WTC11 (cell line): ENCODE results near the gene CDX2. TPM values are rescaled to one million over a fixed set of nuclear protein-coding genes. Genes with fewer than 3 reads are reported as not detected.

Experiments
- ATAC-seq: fragments of 200-7000 bp; cut with Tn5 transposase; 2 replicates; pipeline ENCODE4 v1.10.0; 2021; ENCODE audit warnings: mild to moderate bottlenecking, moderate library complexity
- Bru-seq: library from RNA; stranded (reverse); fragments of 400-500 nt; gene quantifications from one replicate; lab custom pipeline; 2021; lab: Mats Ljungman, UMichigan
- CTCF ChIA-PET: fragments of 300-600 bp; sonication (Branson Sonifier 250); formaldehyde crosslinking; loops from one replicate; lab custom pipeline; 2021; ENCODE audit warnings: antibody characterized with exemption; lab: Charles Lee
- POLR2A ChIA-PET: fragments of 350-600 bp; sonication (Branson Sonifier 250); formaldehyde crosslinking; loops from one replicate; lab custom pipeline; 2021; ENCODE audit warnings: antibody characterized with exemption; lab: Charles Lee
- DNase-seq: peaks from one replicate; pipeline ENCODE4 v3.0.0; 2021; ENCODE audit warnings: low spot score
- H3K27ac Mint-ChIP-seq: 2 replicates; pipeline ENCODE4 v1.8.0; 2021; ENCODE audit warnings: mixed read lengths
- H3K27me3 Mint-ChIP-seq: 2 replicates; pipeline ENCODE4 v1.8.0; 2021; ENCODE audit warnings: low read depth, mild to moderate bottlenecking, moderate library complexity, mixed read lengths
- H3K36me3 Mint-ChIP-seq: 2 replicates; pipeline ENCODE4 v1.8.0; 2021; ENCODE audit warnings: mixed read lengths
- H3K4me1 Mint-ChIP-seq: 2 replicates; pipeline ENCODE4 v1.8.0; 2022; ENCODE audit warnings: mixed read lengths
- H3K4me3 Mint-ChIP-seq: 2 replicates; pipeline ENCODE4 v1.8.0; 2021; ENCODE audit warnings: mild to moderate bottlenecking, moderate library complexity, mixed read lengths
- H3K9me3 Mint-ChIP-seq: 2 replicates; pipeline ENCODE4 v1.8.0; 2021; ENCODE audit warnings: mixed read lengths
- AFF4 ChIP-seq: sonication (generic); formaldehyde crosslinking; IDR thresholded peaks from 2 replicates; pipeline ENCODE4 v1.8.1; 2023; ENCODE audit warnings: mild to moderate bottlenecking, missing genetic modification reagents, borderline replicate concordance
- ARID4B ChIP-seq: sonication (generic); formaldehyde crosslinking; IDR thresholded peaks from 2 replicates; pipeline ENCODE4 v1.8.0; 2023; ENCODE audit warnings: missing genetic modification reagents, mild to moderate bottlenecking, borderline replicate concordance
- CREB1 ChIP-seq: sonication (generic); formaldehyde crosslinking; IDR thresholded peaks from 2 replicates; pipeline ENCODE4 v1.8.0; 2023; ENCODE audit warnings: mild to moderate bottlenecking, missing genetic modification reagents
- E2F1 ChIP-seq: sonication (generic); formaldehyde crosslinking; IDR thresholded peaks from 2 replicates; pipeline ENCODE4 v1.8.0; 2022; ENCODE audit warnings: mild to moderate bottlenecking, missing genetic modification reagents
- ESRRA ChIP-seq: sonication (generic); formaldehyde crosslinking; IDR thresholded peaks from 2 replicates; pipeline ENCODE4 v1.8.1; 2022; ENCODE audit warnings: mild to moderate bottlenecking, missing genetic modification reagents, borderline replicate concordance
- HMGA2 ChIP-seq: fragments of 250-450 bp; sonication (Bioruptor Pico); IDR thresholded peaks from 2 replicates; pipeline ENCODE4 v1.4.0; 2021; ENCODE audit warnings: mild to moderate bottlenecking, moderate library complexity
- MAX ChIP-seq: sonication (generic); formaldehyde crosslinking; IDR thresholded peaks from 2 replicates; pipeline ENCODE4 v1.8.0; 2022; ENCODE audit warnings: mild to moderate bottlenecking, missing genetic modification reagents
- MLX ChIP-seq: sonication (generic); formaldehyde crosslinking; IDR thresholded peaks from 2 replicates; pipeline ENCODE4 v1.8.1; 2023; ENCODE audit warnings: mild to moderate bottlenecking, missing genetic modification reagents, moderate library complexity
- NFATC4 ChIP-seq: fragments of 250-450 bp; sonication (Bioruptor Pico); IDR thresholded peaks from 2 replicates; pipeline ENCODE4 v1.9.0; 2021; ENCODE audit warnings: mild to moderate bottlenecking
- NR1H2 ChIP-seq: sonication (generic); formaldehyde crosslinking; IDR thresholded peaks from 2 replicates; pipeline ENCODE4 v1.9.0; 2021; ENCODE audit warnings: mild to moderate bottlenecking, moderate library complexity, missing genetic modification reagents
- NR3C1 ChIP-seq: sonication (generic); formaldehyde crosslinking; conservative IDR thresholded peaks from 2 replicates; pipeline ENCODE4 v1.8.1; 2023; ENCODE audit warnings: low read depth, mild to moderate bottlenecking, missing genetic modification reagents
- ZBTB21 ChIP-seq: sonication (generic); formaldehyde crosslinking; IDR thresholded peaks from 2 replicates; pipeline ENCODE4 v1.8.1; 2023; ENCODE audit warnings: mild to moderate bottlenecking, missing genetic modification reagents, borderline replicate concordance
- ZNF232 ChIP-seq: sonication (generic); formaldehyde crosslinking; IDR thresholded peaks from 2 replicates; pipeline ENCODE4 v1.8.0; 2022; ENCODE audit warnings: mild to moderate bottlenecking, missing genetic modification reagents
- ZNF317 ChIP-seq: sonication (generic); formaldehyde crosslinking; IDR thresholded peaks from 2 replicates; pipeline ENCODE4 v1.8.1; 2023; ENCODE audit warnings: low read depth, mild to moderate bottlenecking, moderate library complexity, missing genetic modification reagents, borderline replicate concordance
- ZSCAN18 ChIP-seq: fragments of 250-450 bp; sonication (Bioruptor Pico); IDR thresholded peaks from 2 replicates; pipeline ENCODE4 v2.1.2; 2022; ENCODE audit warnings: mild to moderate bottlenecking, moderate library complexity
- long read RNA-seq, 3 experiments: library from RNA in 1 of 3; library from capped mRNA in 1 of 3; library from polyadenylated mRNA in 1 of 3; unstranded in 2 of 3; stranded (forward) in 1 of 3; transcript quantifications; one replicate each; pipeline ENCODE4 v2.0.0, GENCODE V29; 2021
- total RNA-seq: library from RNA; stranded (reverse); gene quantifications from 3 replicates; pipeline ENCODE4 v1.2.3, GENCODE V29; 2021

CDX2 gene
- total RNA-seq (0.09 to 0.44 TPM (median 0.11 TPM) in 3 replicates), Bru-seq, nascent RNA (percentile 5 among the genes with signal in this experiment)
- long read RNA-seq, experiment 1 = 0 reads
- long read RNA-seq, experiment 2 = 0 reads
- long read RNA-seq, experiment 3 = 0 reads

- H3K36me3 Mint-ChIP-seq = no peaks in the 10 kb centered on the region
- no peaks in the 10 kb centered on the region for H3K9me3 Mint-ChIP-seq
- DNase-seq (peak; percentile 52), ATAC-seq (peak; percentile 21)
- H3K27me3 Mint-ChIP-seq = peaks cover 100% of the 10 kb centered on the region
- ChIA-PET CTCF (interaction anchor here (1.2 to 6.1 kb wide), 7 partner anchors 8 to 172 kb away, joined by 3 to 53 read pairs (median 15); no protein-coding TSS in a partner anchor), POLR2A (no interaction called here)
- H3K4me3 Mint-ChIP-seq = peak within 1 kb of the TSS; percentile 70
- peaks cover 66% of the 10 kb centered on the region for H3K4me1 Mint-ChIP-seq
- no peak within 1 kb of the TSS for H3K27ac Mint-ChIP-seq
- TF ChIP-seq MAX (CRISPR knock-in tag) (peak; percentile 10; the same call in 1 of the 2 replicates), ARID4B (no peak)
- TF ChIP-seq, all 79 proteins: peak for 1
Observed at GRCh38 chr13:27969082-27969865, at the start of gene CDX2. CDX2 (minus strand) TSS chr13:27969315; CDS start chr13:27969006, 309 bp downstream.

GRCh38 chr13:28014301-28014700 lies 45.2 kb upstream of the CDX2 start:
- ChIA-PET POLR2A (no interaction called here), CTCF (interaction anchor here (1.4 kb wide), 1 partner anchor 45 kb away, joined by 3 read pairs; no protein-coding TSS in a partner anchor)
- peaks cover 20% of the 10 kb centered on the region for H3K4me1 Mint-ChIP-seq
- DNase-seq = no peak
- H3K36me3 Mint-ChIP-seq = no peaks in the 10 kb centered on the region
- no peak overlapping the region for H3K4me3 Mint-ChIP-seq
- 0 out of 2 replicates have a peak overlapping the region, but pooled peaks have one; percentile 5 for H3K27ac Mint-ChIP-seq
- peaks cover 6% of the 10 kb centered on the region; the same call in 1 of the 2 replicates for H3K27me3 Mint-ChIP-seq
- no peak for ATAC-seq
- no peaks in the 10 kb centered on the region for H3K9me3 Mint-ChIP-seq
- TF ChIP-seq ESRRA (CRISPR knock-in tag) (no peak), ZNF232 (CRISPR knock-in tag) (no peak), ZSCAN18 (CRISPR knock-in tag) (no peak), NR3C1 (CRISPR knock-in tag) (no peak), E2F1 (no peak), ZBTB21 (CRISPR knock-in tag) (no peak), HMGA2 (no peak), NFATC4 (CRISPR knock-in tag) (no peak), ARID4B (no peak), ZNF317 (CRISPR knock-in tag) (no peak), NR1H2 (CRISPR knock-in tag) (no peak), CREB1 (CRISPR knock-in tag) (no peak), AFF4 (CRISPR knock-in tag) (no peak), MLX (CRISPR knock-in tag) (no peak)
